HG03108 (cell line): ENCODE measurements around the gene DCAF17.
"Not testable (repeated sequence)": the region's sequence is repeated elsewhere in the genome, so short reads cannot be mapped to it uniquely, and the experiment has no call there.

ENCODE experiments used
- ATAC-seq: cut with Tn5 transposase; IDR thresholded peaks from one replicate; pipeline ENCODE4 v1.9.1; 2021; ENCODE audit warnings: moderate library complexity; ENCODE audit not compliant: unreplicated experiment

The DCAF17 gene

GRCh38 chr2:171410624-171411023 is 23.4 kb upstream of the DCAF17 start:
- no peak for ATAC-seq

GRCh38 chr2:171411214-171411613 is 22.8 kb upstream of the DCAF17 start:
- no peak for ATAC-seq

GRCh38 chr2:171411791-171412483 is 22.1 kb upstream of the DCAF17 start:
- no peak for ATAC-seq

GRCh38 chr2:171412571-171413175 is 21.4 kb upstream of the DCAF17 start:
- ATAC-seq, result no peak

- not testable (repeated sequence) for ATAC-seq
Observed at GRCh38 chr2:171414645-171415044, 19.4 kb upstream of the DCAF17 start.

GRCh38 chr2:171416009-171416926 is 17.8 kb upstream of the DCAF17 start:
- ATAC-seq, result peak; percentile 86

GRCh38 chr2:171419333-171419732 is 14.7 kb upstream of the DCAF17 start:
- no peak for ATAC-seq

- ATAC-seq, result no peak
Observed at GRCh38 chr2:171420728-171421563, 13.1 kb upstream of the DCAF17 start.

- not testable (repeated sequence) for ATAC-seq
Observed at GRCh38 chr2:171422710-171423495, 11.1 kb upstream of the DCAF17 start.

- no peak for ATAC-seq
Observed at GRCh38 chr2:171430516-171431410, 3.3 kb upstream of the DCAF17 start.

GRCh38 chr2:171431677-171432167 is 2.3 kb upstream of the DCAF17 start:
- ATAC-seq, result no peak

GRCh38 chr2:171432206-171432968 is 1.6 kb upstream of the DCAF17 start:
- ATAC-seq, result no peak

- ATAC-seq, result no peak
Observed at GRCh38 chr2:171432969-171433762, 860 bp upstream of the DCAF17 start.

- ATAC-seq, result no peak
Observed at GRCh38 chr2:171433763-171434012, 338 bp upstream of the DCAF17 start, which contains the start of gene METTL8. Gene METTL8, minus strand, starts transcription at chr2:171433990. Its CDS starts 41,805 bp downstream, at chr2:171392185.

- no peak for ATAC-seq
Observed at GRCh38 chr2:171436307-171436706, 2.3 kb downstream of the DCAF17 start.

GRCh38 chr2:171441470-171441869 is 7.4 kb downstream of the DCAF17 start:
- ATAC-seq, result no peak

GRCh38 chr2:171447675-171448074 is 13.6 kb downstream of the DCAF17 start:
- ATAC-seq, result no peak
